HCT116 (cell line): ENCODE data around the gene OLFML2B. TPM values are rescaled to one million over a fixed set of nuclear protein-coding genes. Genes with fewer than 3 reads are reported as not detected.

ENCODE experiments used
- ATAC-seq: fragments of 200-7000 bp; cut with Tn5 transposase; 2 replicates; pipeline ENCODE4 v1.9.1; 2020; ENCODE audit warnings: mild to moderate bottlenecking, moderate library complexity
- BruUV-seq: library from RNA; stranded (reverse); fragments of 400-500 nt; replicated peaks from 2 replicates; lab custom pipeline; 2021; lab: Mats Ljungman, UMichigan
- CTCF ChIA-PET: fragments of 300-600 bp; sonication (Branson Sonifier 250); formaldehyde crosslinking; loops from one replicate; lab custom pipeline; 2021; ENCODE audit warnings: antibody characterized with exemption; lab: Charles Lee
- POLR2A ChIA-PET: fragments of 300-600, 350-600 bp; sonication (Branson Sonifier 250); formaldehyde crosslinking; loops from one replicate; lab custom pipeline; 2021; ENCODE audit warnings: antibody characterized with exemption; lab: Charles Lee
- RAD21 ChIA-PET, 2 experiments: fragments of 300-600 bp; sonication (Branson Sonifier 250); formaldehyde crosslinking; loops; one replicate each; lab custom pipeline; 2023; ENCODE audit warnings: low total read pairs in 2 of 2; ENCODE audit not compliant: uncharacterized antibody in 2 of 2, unreplicated experiment in 2 of 2, low non-redundant PET in 1 of 2; lab: Charles Lee
- DNase-seq: peaks from one replicate; pipeline ENCODE4 v3.0.0-alpha.2; 2010; ENCODE audit warnings: low read depth, low spot score
- H2AFZ ChIP-seq: fragments of 200-600 bp; shearing (Covaris generic), sonication (generic); 2 replicates; pipeline ENCODE4 v1.6.1; 2017; ENCODE audit warnings: low read depth, mixed run types, mixed read lengths, antibody characterized with exemption, low read length; ENCODE audit not compliant: poor library complexity, severe bottlenecking
- H3K27ac ChIP-seq: 2 replicates; pipeline ENCODE4 v1.5.1; 2012; ENCODE audit warnings: low read depth, low read length
- H3K27me3 ChIP-seq: fragments of 200-600 bp; sonication (generic); 2 replicates; pipeline ENCODE4 v1.6.1; 2016; ENCODE audit warnings: mixed run types, low read length, mixed read lengths; ENCODE audit not compliant: insufficient read depth
- H3K36me3 ChIP-seq, 2 experiments: fragments of 200-500 bp in 1 of 2; fragments of 200-600 bp in 1 of 2; sonication (Bioruptor generic) in 1 of 2; sonication (generic) in 1 of 2; 2 replicates each; pipeline versions ENCODE4 v1.5.1 to v1.6.1; 2014 to 2016; ENCODE audit warnings: low read length in 2 of 2, inconsistent platforms in 1 of 2, mixed read lengths in 1 of 2, mixed run types in 1 of 2; ENCODE audit not compliant: insufficient read depth in 2 of 2, control insufficient read depth in 1 of 2
- H3K4me1 ChIP-seq, 2 experiments: fragments of 200-600 bp in 1 of 2; sonication (generic) in 1 of 2; 2 replicates each; pipeline versions ENCODE4 v1.5.1 to v1.6.1; 2012 to 2017; ENCODE audit warnings: low read length in 2 of 2, inconsistent platforms in 1 of 2, mild to moderate bottlenecking in 1 of 2, mixed read lengths in 1 of 2, mixed run types in 1 of 2, moderate library complexity in 1 of 2; ENCODE audit not compliant: insufficient read depth in 2 of 2, control insufficient read depth in 1 of 2
- H3K4me2 ChIP-seq: fragments of 200-600 bp; sonication (generic); 2 replicates; pipeline ENCODE4 v1.6.1; 2017; ENCODE audit warnings: mixed run types, low read length, mixed read lengths
- H3K4me3 ChIP-seq, 2 experiments: fragments of 200-600 bp in 1 of 2; sonication (generic) in 1 of 2; replicated peaks in 1 of 2; 2 replicates each; pipeline ENCODE4 v1.5.1; 2011 to 2016; ENCODE audit warnings: low read length in 2 of 2, control low read depth in 1 of 2, low read depth in 1 of 2, mild to moderate bottlenecking in 1 of 2, mixed read lengths in 1 of 2, mixed run types in 1 of 2
- H3K79me2 ChIP-seq: fragments of 200-600 bp; sonication (generic); 2 replicates; pipeline ENCODE4 v1.6.1; 2017; ENCODE audit warnings: mild to moderate bottlenecking, mixed run types, low read length, moderate library complexity, mixed read lengths; ENCODE audit not compliant: insufficient read depth
- H3K9ac ChIP-seq: fragments of 200-600 bp; sonication (generic); 2 replicates; pipeline ENCODE4 v1.6.1; 2016; ENCODE audit warnings: low read length, mixed read lengths
- H3K9me2 ChIP-seq: fragments of 200-600 bp; sonication (generic), shearing (Covaris generic); 2 replicates; pipeline ENCODE4 v1.6.1; 2017; ENCODE audit warnings: mixed run types, mild to moderate bottlenecking, moderate library complexity; ENCODE audit not compliant: insufficient read depth
- H3K9me3 ChIP-seq, 2 experiments: fragments of 200-500 bp in 1 of 2; fragments of 200-600 bp in 1 of 2; sonication (Bioruptor generic) in 1 of 2; sonication (generic) in 1 of 2; 2 replicates each; pipeline ENCODE4 v1.6.1; 2014 to 2017; ENCODE audit warnings: low read length in 2 of 2, mixed read lengths in 2 of 2, inconsistent platforms in 1 of 2, low read depth in 1 of 2, mild to moderate bottlenecking in 1 of 2, mixed run types in 1 of 2, moderate library complexity in 1 of 2; ENCODE audit not compliant: control insufficient read depth in 1 of 2, insufficient read depth in 1 of 2
- H4K20me1 ChIP-seq: fragments of 200-600 bp; sonication (generic), shearing (Covaris generic); 2 replicates; pipeline ENCODE4 v1.6.1; 2017; ENCODE audit warnings: mixed run types, mild to moderate bottlenecking, moderate library complexity; ENCODE audit not compliant: insufficient read depth
- CBX3 ChIP-seq: IDR thresholded peaks from 2 replicates; pipeline ENCODE4 v1.6.1; 2012; ENCODE audit warnings: low read depth
- CEBPB ChIP-seq: IDR thresholded peaks from 2 replicates; pipeline ENCODE4 v1.6.1; 2012; ENCODE audit warnings: low read depth
- FOSL1 ChIP-seq: IDR thresholded peaks from 2 replicates; pipeline ENCODE4 v1.6.1; 2012; ENCODE audit warnings: low read depth
- JUND ChIP-seq: IDR thresholded peaks from 2 replicates; pipeline ENCODE4 v1.6.1; 2012
- SP1 ChIP-seq: IDR thresholded peaks from 2 replicates; pipeline ENCODE4 v1.6.1; 2012; ENCODE audit warnings: low read depth
- intact Hi-C: fragments of 100-400 bp; cut with micrococcal nuclease; formaldehyde crosslinking; loops from 2 replicates; pipeline ENCODE4 v1.10.0; 2022
- total RNA-seq: library from RNA; stranded (reverse); gene quantifications from one replicate; pipeline ENCODE4 v1.2.1, GENCODE V29; 2021; ENCODE audit not compliant: unreplicated experiment
- TF ChIP-seq, protein P1 (sequence below): IDR thresholded peaks from 2 replicates; pipeline ENCODE4 v1.6.1; 2012

OLFML2B gene
- total RNA-seq, 1 experiment from 2014 or later = 1.3 TPM

DNA sequence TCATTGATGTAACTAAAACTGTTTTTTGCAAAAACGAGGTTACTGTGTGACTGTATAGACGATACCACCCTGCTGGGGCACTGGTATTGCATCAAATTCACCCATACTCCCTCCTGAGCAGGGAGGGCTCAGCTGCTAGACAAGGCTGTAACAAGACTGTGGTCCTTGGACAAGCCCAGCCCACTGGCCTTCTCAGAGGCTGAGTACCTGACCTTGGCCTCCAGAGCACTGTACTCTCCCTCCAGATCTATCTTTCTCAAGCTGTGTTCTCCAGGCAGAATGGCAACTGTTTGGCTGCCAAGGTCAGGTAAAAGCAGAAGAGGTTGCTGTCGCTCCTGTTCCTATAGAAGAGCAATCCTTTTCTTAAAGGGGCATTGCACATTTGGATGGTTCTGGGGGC is 8.5 kb downstream of the OLFML2B start:
- Histone ChIP-seq H3K36me3 (no peaks in the 10 kb centered on the region), H3K9me2 (no peaks in the 10 kb centered on the region), H4K20me1 (no peaks in the 10 kb centered on the region), H3K4me2 (no peak overlapping the region), H3K9me3 (0 out of 4 replicates have a peak, but pooled peaks cover 0 to 3% of the 10 kb centered on the region in 2 experiments), H3K27me3 (no peaks in the 10 kb centered on the region), H3K79me2 (no peaks in the 10 kb centered on the region), H3K27ac (no peak overlapping the region), H3K4me1 (no peaks in the 10 kb centered on the region), H3K4me3 (no peak overlapping the region), H2AFZ (no peak overlapping the region), H3K9ac (no peak overlapping the region)
- ATAC-seq (no peak), DNase-seq (no peak)
- intact Hi-C loops = no loop called here
- TF ChIP-seq, protein P1, sequence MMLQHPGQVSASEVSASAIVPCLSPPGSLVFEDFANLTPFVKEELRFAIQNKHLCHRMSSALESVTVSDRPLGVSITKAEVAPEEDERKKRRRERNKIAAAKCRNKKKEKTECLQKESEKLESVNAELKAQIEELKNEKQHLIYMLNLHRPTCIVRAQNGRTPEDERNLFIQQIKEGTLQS = no peak
- TF ChIP-seq FOSL1 (no peak), CEBPB (no peak), JUND (no peak), CBX3 (no peak)
- CTCF ChIA-PET = no interaction called here
- RAD21 ChIA-PET = no interaction called here
- no TSS peak for BruUV-seq
- POLR2A ChIA-PET = no interaction called here

DNA sequence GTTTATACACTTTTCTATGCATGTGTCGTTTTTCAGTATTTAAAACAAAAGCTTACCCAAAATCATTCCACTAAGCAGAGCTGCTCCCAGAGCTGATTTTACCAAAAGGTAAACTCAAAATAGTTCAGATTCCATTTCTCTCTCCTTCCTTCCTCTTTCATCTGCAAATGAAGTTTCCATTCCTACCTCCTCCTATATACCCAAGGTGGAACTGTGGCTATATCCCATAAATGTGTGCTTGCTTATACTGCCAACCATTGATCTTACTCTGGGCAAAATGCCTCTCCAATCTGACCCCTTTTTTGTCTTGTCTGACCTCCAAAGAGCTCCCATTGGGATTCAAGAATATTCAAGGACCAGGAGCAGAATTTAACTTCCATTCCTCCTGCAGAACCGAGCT is 9.5 kb downstream of the OLFML2B start:
- TF ChIP-seq SP1 (no peak), CEBPB (no peak)
- no peak overlapping the region for H3K4me2 ChIP-seq
- H3K27ac ChIP-seq = no peak overlapping the region
- RAD21 ChIA-PET = no interaction called here
- no peaks in the 10 kb centered on the region for H3K9me2 ChIP-seq
- H3K4me1 ChIP-seq = no peaks in the 10 kb centered on the region
- H3K9me3 ChIP-seq = 0 out of 4 replicates have a peak, but pooled peaks cover 0 to 3% of the 10 kb centered on the region in 2 experiments
- BruUV-seq = no TSS peak
- intact Hi-C loops = no loop called here
- H3K4me3 ChIP-seq = no peak overlapping the region
- no peaks in the 10 kb centered on the region for H4K20me1 ChIP-seq
- ATAC-seq = no peak
- H2AFZ ChIP-seq = no peak overlapping the region
- H3K36me3 ChIP-seq = no peaks in the 10 kb centered on the region
- CTCF ChIA-PET = no interaction called here
- DNase-seq = no peak
- no peaks in the 10 kb centered on the region for H3K27me3 ChIP-seq
- POLR2A ChIA-PET = no interaction called here
- no peak overlapping the region for H3K9ac ChIP-seq
- no peaks in the 10 kb centered on the region for H3K79me2 ChIP-seq
